T-helper 1 cell treated with Interleukin-12 subunit alpha and Interleukin-12 subunit beta and Interleukin-4 antibody, amounts not matched to agents 30 μg/mL and 1 μg/mL, for 36 hours (primary cell): Measurements from ENCODE around the gene DDX54.
"Not testable (repeated sequence)": the region's sequence is repeated elsewhere in the genome, so short reads cannot be mapped to it uniquely, and the experiment has no call there.

ENCODE experiments used
- H3K27ac Mint-ChIP-seq: one replicate; pipeline ENCODE4 v1.8.0; 2021; ENCODE audit warnings: mild to moderate bottlenecking, mixed read lengths
- H3K27me3 Mint-ChIP-seq: one replicate; pipeline ENCODE4 v1.8.0; 2021; ENCODE audit warnings: low read depth, mixed read lengths
- H3K36me3 Mint-ChIP-seq: one replicate; pipeline ENCODE4 v1.8.0; 2021; ENCODE audit warnings: low read depth, mixed read lengths
- H3K4me1 Mint-ChIP-seq: one replicate; pipeline ENCODE4 v1.8.0; 2021; ENCODE audit warnings: low read depth, mixed read lengths
- H3K4me3 Mint-ChIP-seq: one replicate; pipeline ENCODE4 v1.8.0; 2021; ENCODE audit warnings: mild to moderate bottlenecking, moderate library complexity, mixed read lengths
- H3K9me3 Mint-ChIP-seq: one replicate; pipeline ENCODE4 v1.8.0; 2021; ENCODE audit warnings: mixed read lengths

Gene DDX54

GRCh38 chr12:113224955-113225354 is 39.7 kb upstream of the DDX54 start:
- Mint-ChIP-seq H3K27ac (no peak overlapping the region), H3K4me3 (no peak overlapping the region), H3K9me3 (no peaks in the 10 kb centered on the region), H3K4me1 (peaks cover 45% of the 10 kb centered on the region), H3K27me3 (no peaks in the 10 kb centered on the region), H3K36me3 (peaks cover 18% of the 10 kb centered on the region)

GRCh38 chr12:113222730-113223531 is 37.7 kb upstream of the DDX54 start:
- Mint-ChIP-seq H3K4me1 (peaks cover 29% of the 10 kb centered on the region), H3K27ac (peak overlapping the region; percentile 96), H3K9me3 (no peaks in the 10 kb centered on the region), H3K27me3 (no peaks in the 10 kb centered on the region), H3K36me3 (peaks cover 9% of the 10 kb centered on the region), H3K4me3 (peak overlapping the region; percentile 96)

DNA sequence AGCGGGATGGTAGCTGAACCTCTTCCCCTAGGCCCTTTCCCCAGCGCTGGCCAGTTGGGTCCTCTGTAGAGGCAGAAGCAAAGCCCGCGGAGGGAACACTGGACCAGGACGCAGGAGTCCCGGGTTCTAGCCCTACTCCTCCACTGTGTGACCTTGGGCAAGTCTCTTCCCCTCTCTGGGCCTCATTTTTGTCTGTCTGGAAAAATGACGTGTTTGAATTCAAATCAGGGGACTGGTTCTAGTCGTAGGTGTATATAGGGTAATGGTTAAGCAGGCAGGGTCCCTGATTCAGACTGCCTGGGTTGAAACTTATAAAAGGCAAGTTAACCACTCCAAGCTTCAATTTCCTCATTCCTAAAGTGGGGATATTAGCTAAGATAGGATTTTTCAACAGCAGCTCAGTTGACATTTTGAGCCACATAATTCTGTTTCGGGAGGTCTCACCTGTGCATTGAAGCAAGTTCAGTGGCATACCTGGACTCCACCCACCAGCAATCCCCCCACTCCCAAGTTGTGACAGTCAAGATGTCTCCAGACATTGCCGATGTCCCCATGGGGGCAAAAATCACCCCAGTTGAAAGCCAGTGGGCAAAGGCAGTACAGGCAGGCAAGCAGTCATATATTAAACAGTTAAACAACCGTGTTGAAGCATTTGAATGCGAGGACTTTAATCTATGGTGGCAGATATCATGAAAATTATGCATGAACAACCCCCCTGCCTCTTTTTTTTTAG is 36.9 kb upstream of the DDX54 start:
- Mint-ChIP-seq H3K27ac (peak overlapping the region; percentile 96), H3K4me3 (peak overlapping the region; percentile 96), H3K27me3 (no peaks in the 10 kb centered on the region), H3K4me1 (peaks cover 33% of the 10 kb centered on the region), H3K36me3 (peaks cover 3% of the 10 kb centered on the region), H3K9me3 (no peaks in the 10 kb centered on the region)

GRCh38 chr12:113221181-113221996 is 36.1 kb upstream of the DDX54 start, which contains the start of gene TPCN1:
TSS of gene TPCN1 (plus strand) at chr12:113221464. CDS start at chr12:113226853, 5,389 bp downstream.
- Mint-ChIP-seq H3K27me3 (no peaks in the 10 kb centered on the region), H3K36me3 (no peaks in the 10 kb centered on the region), H3K9me3 (no peaks in the 10 kb centered on the region), H3K4me1 (peaks cover 35% of the 10 kb centered on the region), H3K4me3 (peak within 1 kb of the TSS; percentile 96), H3K27ac (peak within 1 kb of the TSS; percentile 96)

- Mint-ChIP-seq H3K36me3 (peaks cover 3% of the 10 kb centered on the region), H3K9me3 (no peaks in the 10 kb centered on the region), H3K27me3 (peaks cover 3% of the 10 kb centered on the region), H3K27ac (peak overlapping the region; percentile 96), H3K4me3 (peak overlapping the region; percentile 96), H3K4me1 (peaks cover 41% of the 10 kb centered on the region)
Observed at GRCh38 chr12:113220593-113221180, 35.4 kb upstream of the DDX54 start.

DNA sequence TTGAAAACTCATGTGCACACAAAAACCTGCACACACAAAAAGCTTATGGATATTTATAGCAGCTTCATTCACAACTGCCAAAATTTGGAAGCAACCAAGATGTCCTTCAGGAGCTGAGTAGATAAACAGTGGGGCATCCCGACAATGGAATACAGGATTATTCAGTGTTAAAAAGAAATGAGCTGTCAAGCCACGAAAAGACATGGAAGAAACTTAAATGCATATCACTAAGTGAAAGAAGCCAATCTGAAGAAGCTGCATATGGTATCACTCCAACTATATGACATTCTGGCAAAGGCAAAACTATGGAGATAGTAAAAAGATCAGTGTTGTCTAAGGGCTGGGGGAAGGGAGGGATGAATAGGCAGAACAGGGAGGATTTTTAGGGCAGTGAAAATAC is 30.7 kb upstream of the DDX54 start:
- H3K4me1 Mint-ChIP-seq: peaks cover 51% of the 10 kb centered on the region
- H3K4me3 Mint-ChIP-seq: no peak overlapping the region
- H3K9me3 Mint-ChIP-seq: no peaks in the 10 kb centered on the region
- H3K27me3 Mint-ChIP-seq: peaks cover 3% of the 10 kb centered on the region
- H3K36me3 Mint-ChIP-seq: peaks cover 14% of the 10 kb centered on the region
- no peak overlapping the region for H3K27ac Mint-ChIP-seq

DNA sequence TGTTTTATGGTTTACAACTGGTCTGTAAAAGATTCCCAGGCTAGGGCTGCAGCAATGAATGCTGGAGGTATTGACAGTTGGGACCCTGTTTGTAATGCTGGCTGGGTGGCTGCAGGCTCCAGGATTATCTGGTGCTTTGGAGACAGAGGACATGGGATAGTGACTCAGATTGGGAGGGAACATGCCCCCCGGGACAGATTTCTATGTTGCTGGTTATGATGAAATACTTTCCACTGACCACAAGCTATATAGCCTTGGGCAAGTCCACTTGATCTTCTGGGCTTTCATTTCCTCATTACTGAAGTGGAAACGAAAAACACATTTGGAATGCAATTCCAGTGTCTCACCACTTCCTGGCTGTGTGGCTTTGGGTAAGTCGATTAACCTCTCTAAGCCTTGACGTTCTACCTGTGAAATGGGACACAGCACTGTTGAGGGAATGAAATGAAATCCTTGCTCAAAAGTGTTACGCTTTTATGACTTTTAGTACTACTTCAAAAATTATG is 29.7 kb upstream of the DDX54 start:
- Mint-ChIP-seq H3K27me3 (peaks cover 3% of the 10 kb centered on the region), H3K27ac (peak overlapping the region; percentile 2), H3K9me3 (peaks cover 3% of the 10 kb centered on the region), H3K4me1 (peaks cover 52% of the 10 kb centered on the region), H3K4me3 (peak overlapping the region; percentile 63), H3K36me3 (peaks cover 18% of the 10 kb centered on the region)

- peaks cover 3% of the 10 kb centered on the region for H3K27me3 Mint-ChIP-seq
- peaks cover 17% of the 10 kb centered on the region for H3K36me3 Mint-ChIP-seq
- H3K27ac Mint-ChIP-seq: peak overlapping the region; percentile 77
- peaks cover 68% of the 10 kb centered on the region for H3K4me1 Mint-ChIP-seq
- H3K4me3 Mint-ChIP-seq: peak overlapping the region; percentile 2
- H3K9me3 Mint-ChIP-seq: peaks cover 3% of the 10 kb centered on the region
Observed at GRCh38 chr12:113211160-113211559, 25.9 kb upstream of the DDX54 start.

GRCh38 chr12:113208041-113208934 is 23.0 kb upstream of the DDX54 start:
- Mint-ChIP-seq H3K4me3 (peak overlapping the region; percentile 79), H3K4me1 (peaks cover 51% of the 10 kb centered on the region), H3K36me3 (peaks cover 11% of the 10 kb centered on the region), H3K27ac (peak overlapping the region; percentile 95), H3K9me3 (peaks cover 3% of the 10 kb centered on the region), H3K27me3 (no peaks in the 10 kb centered on the region)

DNA sequence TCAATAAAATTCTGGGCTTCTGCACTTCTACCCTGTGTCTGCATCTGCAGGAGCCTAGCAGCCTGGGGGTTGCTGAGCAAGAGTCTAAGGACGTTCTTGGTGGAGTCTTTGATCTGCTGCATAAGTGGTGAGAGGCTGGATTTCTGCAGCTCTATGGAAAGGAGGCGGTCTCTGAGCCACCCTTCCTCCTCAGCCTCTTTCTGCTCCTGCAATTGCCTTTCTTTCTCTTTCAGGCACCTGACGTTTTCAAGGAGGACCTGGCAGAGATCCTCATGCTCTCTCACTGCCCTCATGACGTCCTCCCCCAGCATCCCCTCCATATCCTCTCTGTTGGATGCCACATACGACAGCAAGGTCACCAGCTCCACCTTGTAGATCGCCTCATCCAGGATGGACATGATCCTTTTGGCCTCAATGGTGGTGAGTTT is 22.3 kb upstream of the DDX54 start:
- H3K4me3 Mint-ChIP-seq: peak overlapping the region; percentile 79
- H3K9me3 Mint-ChIP-seq: peaks cover 3% of the 10 kb centered on the region
- H3K27ac Mint-ChIP-seq: peak overlapping the region; percentile 95
- peaks cover 8% of the 10 kb centered on the region for H3K36me3 Mint-ChIP-seq
- peaks cover 48% of the 10 kb centered on the region for H3K4me1 Mint-ChIP-seq
- no peaks in the 10 kb centered on the region for H3K27me3 Mint-ChIP-seq

GRCh38 chr12:113206802-113207201 is 21.5 kb upstream of the DDX54 start:
- not testable (repeated sequence) for H3K4me3 Mint-ChIP-seq, H3K36me3 Mint-ChIP-seq, H3K9me3 Mint-ChIP-seq, H3K27me3 Mint-ChIP-seq
- peak overlapping the region; percentile 95 for H3K27ac Mint-ChIP-seq
- peaks cover 48% of the 10 kb centered on the region for H3K4me1 Mint-ChIP-seq

GRCh38 chr12:113204804-113205203 is 19.5 kb upstream of the DDX54 start:
- no peak overlapping the region for H3K4me3 Mint-ChIP-seq
- no peak overlapping the region for H3K27ac Mint-ChIP-seq
- no peaks in the 10 kb centered on the region for H3K36me3 Mint-ChIP-seq
- H3K4me1 Mint-ChIP-seq: peaks cover 35% of the 10 kb centered on the region
- no peaks in the 10 kb centered on the region for H3K27me3 Mint-ChIP-seq
- H3K9me3 Mint-ChIP-seq: no peaks in the 10 kb centered on the region
